ENCODE results near the gene PXK. TPM values are rescaled to one million over a fixed set of nuclear protein-coding genes. Genes with fewer than 3 reads are reported as not detected.

Gene PXK
- polyA plus RNA-seq, 3 donors, result 31.5 to 54.0 (median 52.9) TPM

DNA sequence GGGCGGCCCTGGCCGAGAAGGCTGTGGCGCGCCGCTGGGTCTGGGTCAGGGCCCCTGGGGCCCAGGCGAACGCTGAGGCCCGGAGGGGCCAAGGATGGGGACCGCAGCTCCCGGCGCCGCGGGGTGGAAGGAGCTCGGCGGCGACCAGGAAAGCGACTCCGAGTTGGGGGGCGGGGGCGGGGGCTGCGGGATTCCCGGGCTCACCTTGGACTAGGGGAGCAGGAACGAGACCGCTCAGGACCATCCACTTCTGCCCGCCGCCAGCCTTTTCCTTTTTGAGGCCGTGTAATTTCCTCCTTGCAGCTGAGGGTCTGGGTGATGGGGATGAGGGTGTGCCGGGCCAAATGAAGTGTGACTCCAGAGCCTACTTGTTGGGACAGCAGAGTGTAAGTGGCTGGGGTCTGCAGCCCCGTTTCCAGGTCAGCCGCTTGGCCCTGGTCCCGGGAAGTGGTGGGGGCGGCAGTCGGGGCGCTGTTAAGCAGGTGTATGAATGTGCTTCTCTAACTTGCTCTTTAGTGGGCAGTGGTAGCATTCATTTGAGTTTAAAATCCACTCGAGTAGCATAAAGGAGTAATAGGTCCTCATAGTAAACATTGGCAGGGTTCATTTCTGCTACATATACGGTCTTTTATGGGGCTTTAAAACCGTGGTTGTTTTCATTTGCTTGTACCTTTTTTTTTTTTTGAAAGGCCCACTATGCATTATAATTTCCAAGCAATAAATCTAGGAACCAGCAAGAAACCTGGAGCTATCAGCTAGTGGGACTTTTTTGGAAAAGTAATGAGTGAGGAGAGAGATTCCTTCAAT is 717 bp downstream of the PXK start:
- Mint-ChIP-seq H3K27me3 (ENCODE audit: low read depth in 3 of 3) (peaks cover 0 to 3% (median 2%) of the 10 kb centered on the region in 3 donors), H3K4me3 (peak overlapping the region; percentile 100), H3K36me3 (peaks cover 4% of the 10 kb centered on the region in 2 donors), H3K9me3 (no peaks in the 10 kb centered on the region), H3K4me1 (peaks cover 48% of the 10 kb centered on the region), H3K27ac (peak overlapping the region; percentile 95 to 100 (median 98))
- Histone ChIP-seq H3K9me3 (replicated peaks in 1 of 2; ENCODE audit: control insufficient read depth in 1 of 2, insufficient read depth in 1 of 2, low read length in 2 of 2) (no peaks in the 10 kb centered on the region), H3K79me2 (ENCODE audit: insufficient read depth, low read length) (peaks cover 52% of the 10 kb centered on the region), H2AFZ (ENCODE audit: insufficient read depth, low read depth, low read length, poor library complexity, severe bottlenecking) (peak overlapping the region; percentile 67), H3K4me1 (ENCODE audit: control insufficient read depth in 1 of 2, insufficient read depth in 2 of 2, low read length in 2 of 2) (peaks cover 44% of the 10 kb centered on the region in 2 donors), H3K36me3 (replicated peaks in 1 of 2; ENCODE audit: control insufficient read depth in 1 of 2, insufficient read depth in 2 of 2, low read length in 2 of 2) (no peaks in the 10 kb centered on the region), H3K9ac (ENCODE audit: insufficient read depth, low read length, poor library complexity, severe bottlenecking) (peak overlapping the region; percentile 80), H3K4me2 (replicated peaks; ENCODE audit: extremely low read depth, low read length, poor library complexity, severe bottlenecking) (peak overlapping the region; percentile 80), H4K20me1 (ENCODE audit: insufficient read depth, low read length) (peaks cover 5% of the 10 kb centered on the region), H3K4me3 (replicated peaks in 1 of 3; ENCODE audit: low read depth in 2 of 3, low read length in 3 of 3) (peak overlapping the region; percentile 78 to 94 (median 92)), H3K27me3 (ENCODE audit: control insufficient read depth in 2 of 2, insufficient read depth in 2 of 2, low read length in 2 of 2) (no peaks in the 10 kb centered on the region), H3K27ac (ENCODE audit: low read depth in 1 of 2, low read length in 2 of 2) (peak overlapping the region; percentile 65 to 94)
- intact Hi-C loops (cut with micrococcal nuclease), result loop anchor here (2.0 to 10.0 kb wide), 5 partner anchors 23 to 349 kb away; partner anchors contain the start of gene KCTD6 (in 2 of the 2)
- peak in 1 of 3 donors; percentile 25 for DNase-seq
- TF ChIP-seq, protein P1, sequence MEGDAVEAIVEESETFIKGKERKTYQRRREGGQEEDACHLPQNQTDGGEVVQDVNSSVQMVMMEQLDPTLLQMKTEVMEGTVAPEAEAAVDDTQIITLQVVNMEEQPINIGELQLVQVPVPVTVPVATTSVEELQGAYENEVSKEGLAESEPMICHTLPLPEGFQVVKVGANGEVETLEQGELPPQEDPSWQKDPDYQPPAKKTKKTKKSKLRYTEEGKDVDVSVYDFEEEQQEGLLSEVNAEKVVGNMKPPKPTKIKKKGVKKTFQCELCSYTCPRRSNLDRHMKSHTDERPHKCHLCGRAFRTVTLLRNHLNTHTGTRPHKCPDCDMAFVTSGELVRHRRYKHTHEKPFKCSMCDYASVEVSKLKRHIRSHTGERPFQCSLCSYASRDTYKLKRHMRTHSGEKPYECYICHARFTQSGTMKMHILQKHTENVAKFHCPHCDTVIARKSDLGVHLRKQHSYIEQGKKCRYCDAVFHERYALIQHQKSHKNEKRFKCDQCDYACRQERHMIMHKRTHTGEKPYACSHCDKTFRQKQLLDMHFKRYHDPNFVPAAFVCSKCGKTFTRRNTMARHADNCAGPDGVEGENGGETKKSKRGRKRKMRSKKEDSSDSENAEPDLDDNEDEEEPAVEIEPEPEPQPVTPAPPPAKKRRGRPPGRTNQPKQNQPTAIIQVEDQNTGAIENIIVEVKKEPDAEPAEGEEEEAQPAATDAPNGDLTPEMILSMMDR (IDR thresholded peaks at IDR 0.05), result no peak
- WGBS (ENCODE audit: insufficient coverage), result under 1% methylated on average over 33 of the region's 37 CpGs

DNA sequence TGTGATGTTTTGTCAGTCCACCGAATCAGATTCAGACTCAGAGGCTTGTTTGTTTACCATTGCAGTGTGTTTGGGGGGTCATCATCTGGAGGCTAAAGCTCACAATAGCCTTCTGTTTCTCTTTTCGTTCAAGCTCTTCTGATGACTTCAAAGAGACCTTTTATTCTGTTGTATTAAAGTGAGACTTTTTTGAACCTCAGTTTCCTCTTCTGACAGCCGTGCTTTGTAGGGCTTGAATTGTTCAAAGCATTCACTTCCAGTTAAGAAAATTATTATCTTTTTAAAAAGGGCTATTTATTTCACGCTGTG is 1.3 kb downstream of the PXK start:
- Mint-ChIP-seq H3K27me3 (ENCODE audit: low read depth in 3 of 3) (peaks cover 0 to 3% (median 2%) of the 10 kb centered on the region in 3 donors), H3K9me3 (no peaks in the 10 kb centered on the region), H3K27ac (peak overlapping the region; percentile 95 to 100 (median 98)), H3K36me3 (peaks cover 7 to 9% of the 10 kb centered on the region in 2 donors), H3K4me3 (peak overlapping the region; percentile 100), H3K4me1 (peaks cover 52% of the 10 kb centered on the region)
- Histone ChIP-seq H3K4me3 (replicated peaks in 1 of 3; ENCODE audit: low read depth in 2 of 3, low read length in 3 of 3) (peak overlapping the region; percentile 78 to 94 (median 92)), H3K4me1 (ENCODE audit: control insufficient read depth in 1 of 2, insufficient read depth in 2 of 2, low read length in 2 of 2) (peaks cover 44% of the 10 kb centered on the region in 2 donors), H3K4me2 (replicated peaks; ENCODE audit: extremely low read depth, low read length, poor library complexity, severe bottlenecking) (peak overlapping the region; percentile 80), H3K27me3 (ENCODE audit: control insufficient read depth in 2 of 2, insufficient read depth in 2 of 2, low read length in 2 of 2) (no peaks in the 10 kb centered on the region), H4K20me1 (ENCODE audit: insufficient read depth, low read length) (peaks cover 5% of the 10 kb centered on the region), H3K36me3 (replicated peaks in 1 of 2; ENCODE audit: control insufficient read depth in 1 of 2, insufficient read depth in 2 of 2, low read length in 2 of 2) (no peaks in the 10 kb centered on the region), H3K9me3 (replicated peaks in 1 of 2; ENCODE audit: control insufficient read depth in 1 of 2, insufficient read depth in 1 of 2, low read length in 2 of 2) (no peaks in the 10 kb centered on the region), H3K9ac (ENCODE audit: insufficient read depth, low read length, poor library complexity, severe bottlenecking) (peak overlapping the region; percentile 80), H3K79me2 (ENCODE audit: insufficient read depth, low read length) (peaks cover 58% of the 10 kb centered on the region), H2AFZ (ENCODE audit: insufficient read depth, low read depth, low read length, poor library complexity, severe bottlenecking) (peak overlapping the region; percentile 67), H3K27ac (ENCODE audit: low read depth in 1 of 2, low read length in 2 of 2) (peak overlapping the region in 1 of 2 donors; percentile 94)
- DNase-seq, result no peak
- intact Hi-C loops (cut with micrococcal nuclease), result loop anchor here (2.0 to 10.0 kb wide), 5 partner anchors 23 to 349 kb away; partner anchors contain the start of gene KCTD6 (in 2 of the 2)
- TF ChIP-seq, protein P1 (IDR thresholded peaks at IDR 0.05), result no peak
- WGBS (ENCODE audit: insufficient coverage), result 0% methylated on average over 1 of the region's 4 CpGs
